ENCODE results near the gene DCDC2. TPM values are rescaled to one million over a fixed set of nuclear protein-coding genes. Genes with fewer than 3 reads are reported as not detected.
"Not testable (repeated sequence)": the region's sequence is repeated elsewhere in the genome, so short reads cannot be mapped to it uniquely, and the experiment has no call there.

The DCDC2 gene
- total RNA-seq, 2 donors from 2014 or later: 0.34 to 2.5 TPM

DNA sequence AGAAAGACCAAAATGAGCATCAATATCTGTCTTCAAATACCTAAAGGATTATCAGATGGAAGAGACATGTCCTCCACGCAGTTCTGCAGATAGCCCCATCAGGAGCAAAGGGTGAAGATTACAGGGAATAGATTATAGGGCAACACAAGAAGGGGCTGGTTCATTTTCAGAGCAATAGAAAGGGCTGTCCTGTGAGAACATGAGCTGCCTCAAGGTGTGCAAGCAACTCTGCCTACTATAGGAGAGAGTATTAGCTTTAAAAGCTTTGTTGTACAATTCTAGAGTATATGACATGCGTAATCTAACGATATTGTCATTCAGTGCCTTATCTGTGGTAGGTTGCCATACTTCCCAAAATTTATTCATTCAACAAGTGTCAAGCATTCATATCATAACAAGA lies 119.2 kb downstream of the DCDC2 start:
- 93% methylated on average over 3 of the region's 3 CpGs for WGBS
- TF ChIP-seq, protein P1, sequence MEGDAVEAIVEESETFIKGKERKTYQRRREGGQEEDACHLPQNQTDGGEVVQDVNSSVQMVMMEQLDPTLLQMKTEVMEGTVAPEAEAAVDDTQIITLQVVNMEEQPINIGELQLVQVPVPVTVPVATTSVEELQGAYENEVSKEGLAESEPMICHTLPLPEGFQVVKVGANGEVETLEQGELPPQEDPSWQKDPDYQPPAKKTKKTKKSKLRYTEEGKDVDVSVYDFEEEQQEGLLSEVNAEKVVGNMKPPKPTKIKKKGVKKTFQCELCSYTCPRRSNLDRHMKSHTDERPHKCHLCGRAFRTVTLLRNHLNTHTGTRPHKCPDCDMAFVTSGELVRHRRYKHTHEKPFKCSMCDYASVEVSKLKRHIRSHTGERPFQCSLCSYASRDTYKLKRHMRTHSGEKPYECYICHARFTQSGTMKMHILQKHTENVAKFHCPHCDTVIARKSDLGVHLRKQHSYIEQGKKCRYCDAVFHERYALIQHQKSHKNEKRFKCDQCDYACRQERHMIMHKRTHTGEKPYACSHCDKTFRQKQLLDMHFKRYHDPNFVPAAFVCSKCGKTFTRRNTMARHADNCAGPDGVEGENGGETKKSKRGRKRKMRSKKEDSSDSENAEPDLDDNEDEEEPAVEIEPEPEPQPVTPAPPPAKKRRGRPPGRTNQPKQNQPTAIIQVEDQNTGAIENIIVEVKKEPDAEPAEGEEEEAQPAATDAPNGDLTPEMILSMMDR (IDR thresholded peaks at IDR 0.05): no peak
- TF ChIP-seq POLR2AphosphoS5 (IDR thresholded peaks at IDR 0.05) (no peak), POLR2A (IDR thresholded peaks at IDR 0.05) (no peak)
- Histone ChIP-seq H3K27ac (no peak overlapping the region), H3K36me3 (no peaks in the 10 kb centered on the region), H3K4me3 (no peak overlapping the region), H3K27me3 (replicated peaks; ENCODE audit: insufficient read depth) (no peaks in the 10 kb centered on the region), H3K9me3 (no peaks in the 10 kb centered on the region), H3K4me1 (replicated peaks) (no peaks in the 10 kb centered on the region)
- intact Hi-C loops (cut with DNase I): no loop called here
- DNase-seq (ENCODE audit: low spot score): no peak

DNA sequence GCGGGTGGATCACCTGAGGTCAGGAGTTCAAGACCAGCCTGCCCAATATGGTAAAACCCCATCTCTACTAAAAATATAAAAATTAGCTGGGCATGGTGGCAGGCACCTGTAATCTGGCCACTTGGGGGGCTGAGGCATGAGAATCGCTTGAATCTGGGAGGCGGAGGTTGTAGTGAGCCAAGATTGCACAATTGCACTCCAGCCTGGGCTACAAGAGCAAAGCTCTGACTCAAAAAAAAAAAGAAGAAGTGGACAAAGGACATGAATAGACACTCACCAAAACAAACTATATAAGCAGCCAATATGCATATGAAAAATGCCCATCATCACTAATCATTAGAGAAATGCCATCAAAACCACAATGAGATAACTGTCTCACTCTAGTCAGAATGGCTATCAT lies 121.1 kb downstream of the DCDC2 start:
- H3K36me3 ChIP-seq; H3K4me1 ChIP-seq (replicated peaks); H3K9me3 ChIP-seq; H3K27ac ChIP-seq; DNase-seq (ENCODE audit: low spot score); H3K27me3 ChIP-seq (replicated peaks; ENCODE audit: insufficient read depth); intact Hi-C loops (cut with DNase I); H3K4me3 ChIP-seq: not testable (repeated sequence)
- WGBS: 90% methylated on average over 3 of the region's 3 CpGs

DNA sequence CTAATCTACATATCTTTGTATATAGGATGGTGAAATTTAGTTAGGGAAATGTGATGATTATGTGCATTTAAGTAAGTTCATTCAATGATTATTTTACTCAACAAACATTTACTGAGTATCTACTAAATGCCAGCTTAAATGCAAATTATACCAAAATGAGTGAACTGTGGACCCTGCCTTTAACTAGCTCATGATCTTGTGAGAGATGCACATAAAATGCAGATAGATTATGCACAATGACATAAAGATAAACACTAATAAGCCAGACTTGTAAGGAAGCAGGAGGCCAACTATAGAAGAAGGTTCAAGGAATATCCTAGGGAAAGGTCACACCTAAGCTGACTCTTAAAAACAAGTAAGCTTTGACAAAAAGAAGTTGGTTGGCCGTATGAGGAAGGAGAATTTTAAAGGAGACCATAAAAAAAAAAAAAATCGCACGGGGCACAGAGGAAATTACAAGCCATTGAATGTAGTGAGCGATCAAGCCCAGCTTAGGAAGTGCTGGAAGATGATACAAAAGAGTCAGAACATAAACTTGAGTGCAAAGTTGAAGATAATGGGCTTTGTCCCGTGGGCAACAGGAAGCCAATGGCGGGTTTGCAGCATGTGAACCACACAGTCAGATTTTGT lies 123.9 kb downstream of the DCDC2 start:
- Histone ChIP-seq H3K36me3 (no peaks in the 10 kb centered on the region), H3K27ac (no peak overlapping the region), H3K4me1 (replicated peaks) (no peaks in the 10 kb centered on the region), H3K27me3 (replicated peaks; ENCODE audit: insufficient read depth) (peaks cover 3% of the 10 kb centered on the region), H3K9me3 (no peaks in the 10 kb centered on the region), H3K4me3 (no peak overlapping the region)
- no peak for DNase-seq (ENCODE audit: low spot score)
- intact Hi-C loops (cut with DNase I): no loop called here
- 69% methylated on average over 6 of the region's 6 CpGs for WGBS
- TF ChIP-seq POLR2AphosphoS5 (IDR thresholded peaks at IDR 0.05) (no peak), POLR2A (IDR thresholded peaks at IDR 0.05) (no peak)
- TF ChIP-seq, protein P1 (IDR thresholded peaks at IDR 0.05): no peak

DNA sequence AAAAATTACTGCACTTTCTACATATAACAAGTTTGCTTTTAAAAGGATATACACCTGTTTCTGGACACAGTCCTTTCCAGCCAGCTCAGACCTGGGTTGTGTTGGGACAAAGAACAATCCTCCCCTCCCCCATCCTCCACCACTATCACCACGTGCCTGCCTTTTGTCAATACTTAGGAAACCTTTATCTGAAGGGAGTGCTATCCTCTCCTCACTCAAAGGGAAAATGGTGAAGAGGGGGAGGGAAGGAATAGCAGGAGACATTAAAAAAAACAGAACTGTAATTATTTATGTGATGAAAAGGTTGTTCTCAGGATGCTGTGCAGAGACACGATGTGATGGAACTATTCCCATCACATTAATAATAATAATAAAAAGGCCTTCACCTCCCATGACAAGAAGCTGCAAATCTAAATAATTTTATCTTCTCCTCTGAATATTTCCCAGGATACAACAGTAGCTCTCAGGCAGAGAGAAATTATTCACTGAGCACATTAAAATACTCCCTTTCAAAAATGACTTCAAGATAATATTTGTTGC lies 126.4 kb downstream of the DCDC2 start:
- H3K4me1 ChIP-seq (replicated peaks): no peaks in the 10 kb centered on the region
- no peak for DNase-seq (ENCODE audit: low spot score)
- intact Hi-C loops (cut with DNase I): no loop called here
- H3K27ac ChIP-seq: no peak overlapping the region
- no peak for TF ChIP-seq POLR2A (IDR thresholded peaks at IDR 0.05)
- no peak for TF ChIP-seq POLR2AphosphoS5 (IDR thresholded peaks at IDR 0.05)
- TF ChIP-seq, protein P1 (IDR thresholded peaks at IDR 0.05): no peak
- WGBS: 48% methylated on average over 2 of the region's 2 CpGs
- no peak overlapping the region for H3K4me3 ChIP-seq
- H3K9me3 ChIP-seq: no peaks in the 10 kb centered on the region
- peaks cover 3% of the 10 kb centered on the region for H3K27me3 ChIP-seq (replicated peaks; ENCODE audit: insufficient read depth)
- no peaks in the 10 kb centered on the region for H3K36me3 ChIP-seq

DNA sequence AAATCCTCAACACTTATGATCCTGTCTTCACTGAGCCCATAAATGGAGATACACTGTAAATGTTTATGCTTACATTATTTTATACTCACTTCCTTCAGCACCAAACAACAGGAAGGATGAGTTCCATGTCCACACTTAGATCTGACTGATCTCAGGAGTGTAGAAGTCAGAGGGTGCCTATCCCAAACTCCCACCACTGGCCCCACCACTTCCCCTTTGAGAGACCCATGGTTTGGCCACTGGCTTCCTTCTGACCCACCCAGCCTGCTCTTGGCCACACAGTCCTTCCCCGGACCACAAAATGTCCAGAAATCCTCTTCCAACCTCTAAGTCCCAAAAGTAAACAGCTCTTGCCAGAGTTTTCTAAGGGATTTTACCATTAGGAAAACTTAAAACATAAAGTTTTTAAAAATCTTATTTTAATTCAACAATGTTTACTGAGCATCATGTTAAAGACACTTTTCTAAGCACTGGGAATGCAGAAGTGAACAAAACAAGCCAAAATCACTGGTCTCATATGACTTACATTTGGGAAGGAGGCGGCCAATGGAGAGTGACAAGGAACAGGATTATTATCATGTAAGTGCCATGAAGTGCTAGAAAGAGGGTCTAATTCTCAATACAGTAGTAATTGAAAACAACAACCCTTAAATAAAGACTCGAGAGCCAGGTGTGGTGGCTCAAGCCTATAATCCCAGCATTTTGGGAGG lies 128.0 kb downstream of the DCDC2 start:
- TF ChIP-seq POLR2A (IDR thresholded peaks at IDR 0.05): no peak
- TF ChIP-seq, protein P1 (IDR thresholded peaks at IDR 0.05): no peak
- no peak for TF ChIP-seq POLR2AphosphoS5 (IDR thresholded peaks at IDR 0.05)
- intact Hi-C loops (cut with DNase I): no loop called here
- Histone ChIP-seq H3K9me3 (no peaks in the 10 kb centered on the region), H3K36me3 (no peaks in the 10 kb centered on the region), H3K4me1 (replicated peaks) (no peaks in the 10 kb centered on the region), H3K27me3 (replicated peaks; ENCODE audit: insufficient read depth) (peaks cover 3% of the 10 kb centered on the region), H3K4me3 (no peak overlapping the region), H3K27ac (no peak overlapping the region)
- 64% methylated on average over 3 of the region's 3 CpGs for WGBS
- DNase-seq (ENCODE audit: low spot score): no peak
